Stimulated activated CD8-positive, alpha-beta memory T cell treated with anti-CD3 and anti-CD28 coated beads, Interleukin-15, amount 100 ng/mL, for 48 hours (primary cell): ENCODE measurements around the gene SEC24D.

Source experiments
- DNase-seq, 2 donors: peaks; one replicate each; pipeline ENCODE4 v3.0.0-alpha.2; 2020; ENCODE audit warnings: low read depth in 2 of 2

The SEC24D gene

DNA sequence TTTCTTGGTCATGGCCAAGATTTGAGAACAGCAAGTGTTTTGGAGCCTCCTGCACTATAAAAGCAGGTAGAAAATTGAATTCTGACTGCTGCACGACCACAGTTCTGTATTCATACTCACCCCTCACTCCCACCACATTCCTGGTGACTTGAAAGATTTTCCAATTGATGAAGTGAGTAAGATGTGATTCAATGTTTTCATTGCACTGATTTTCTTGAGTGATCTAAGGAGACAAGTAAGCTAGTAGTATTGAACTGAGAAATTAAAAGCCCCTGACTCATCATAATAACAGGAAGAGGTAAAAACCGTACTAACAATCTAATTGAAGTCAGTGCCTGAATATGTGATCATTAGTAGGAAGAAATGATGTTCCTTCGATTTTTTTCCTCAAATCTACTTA lies 6.1 kb upstream of the SEC24D start:
- no peak for DNase-seq

DNA sequence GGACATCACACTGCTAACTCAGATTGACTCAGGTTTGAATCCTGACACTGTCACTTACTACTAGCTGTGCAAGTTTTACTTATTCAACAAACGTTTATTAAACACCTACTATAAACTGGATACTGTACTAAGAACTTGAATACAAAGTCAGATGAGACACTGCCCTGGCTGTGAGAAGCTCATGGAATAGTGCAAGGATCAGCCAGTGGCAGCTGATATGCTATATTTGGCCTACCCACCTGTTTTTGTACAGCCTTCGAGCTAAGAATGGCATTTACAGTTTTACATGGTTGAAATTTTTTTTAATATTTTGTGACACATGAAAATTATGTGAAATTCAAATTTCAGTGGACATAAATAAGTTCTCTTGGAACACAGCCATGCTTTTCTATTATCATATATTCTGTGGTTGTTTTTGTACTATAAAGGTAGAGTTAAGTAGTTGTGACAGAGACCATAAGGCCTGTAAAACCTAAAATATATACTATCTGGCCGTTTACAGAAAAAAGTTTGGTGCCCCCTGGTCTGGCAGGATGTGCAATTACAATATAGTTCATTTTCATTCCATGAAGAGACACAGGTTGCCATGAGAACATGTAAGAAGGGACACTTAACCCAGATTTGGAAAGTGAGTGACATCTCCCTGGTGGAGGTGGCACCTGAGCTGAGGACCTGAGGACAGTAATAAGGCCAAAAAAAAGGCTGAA lies 3.4 kb upstream of the SEC24D start:
- DNase-seq: no peak

DNA sequence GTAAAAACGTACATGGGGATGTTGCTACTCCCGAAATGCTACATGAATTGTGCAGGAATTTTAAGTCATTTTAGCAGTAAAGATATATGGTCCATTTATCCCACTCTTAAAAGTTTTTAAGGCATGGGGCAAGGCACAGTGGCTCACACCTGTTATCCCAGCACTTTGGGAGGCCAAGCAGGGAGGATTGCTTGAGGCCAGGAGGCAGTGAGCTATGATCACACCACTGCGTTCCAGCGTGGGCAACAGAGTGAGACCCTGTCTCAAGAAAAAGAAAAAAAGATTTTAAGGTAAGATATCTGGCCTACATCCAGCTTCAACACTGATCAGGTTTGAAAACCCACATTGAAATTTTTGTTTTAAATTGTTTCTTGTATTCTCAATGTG lies 1.2 kb upstream of the SEC24D start:
- DNase-seq: no peak

DNA sequence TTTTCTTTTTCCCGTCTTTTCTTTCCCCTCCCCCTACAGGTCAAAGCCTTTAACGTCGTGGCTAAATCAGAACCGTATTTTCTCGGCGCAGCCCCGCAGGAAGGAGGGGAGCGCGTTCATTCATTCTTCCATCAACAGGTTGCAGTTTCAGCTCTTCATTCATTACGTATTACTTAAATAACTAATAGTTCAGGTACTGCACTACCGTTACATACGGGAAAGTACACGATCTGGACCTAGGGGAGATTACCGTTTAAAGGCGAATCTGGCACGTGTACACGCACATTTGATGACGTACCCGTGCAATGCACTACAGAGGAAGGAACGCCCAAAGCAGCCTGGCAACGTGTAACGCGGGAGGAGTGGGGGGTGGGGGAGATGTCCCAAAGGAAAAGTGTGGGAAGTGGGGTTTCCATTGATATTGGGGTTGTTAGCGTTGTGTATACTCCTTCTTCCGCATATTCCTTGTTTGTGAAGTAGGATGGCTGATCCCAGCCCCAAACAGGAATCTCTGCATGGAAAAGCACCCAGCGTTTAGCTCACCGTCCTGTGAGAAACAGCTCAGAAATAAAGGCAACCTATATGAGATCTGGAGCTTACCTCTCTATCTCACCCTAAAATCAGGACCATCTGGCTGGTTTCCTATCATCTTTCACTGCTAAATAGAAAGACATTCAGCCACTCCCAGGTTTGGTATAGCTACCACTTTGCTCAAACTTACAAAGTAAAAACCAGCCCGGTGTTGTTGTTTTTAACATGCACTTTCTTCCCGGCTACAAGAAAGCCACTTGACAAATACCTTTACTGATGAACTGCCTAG lies 585 bp upstream of the SEC24D start:
- DNase-seq: peak; percentile 7 to 25

DNA sequence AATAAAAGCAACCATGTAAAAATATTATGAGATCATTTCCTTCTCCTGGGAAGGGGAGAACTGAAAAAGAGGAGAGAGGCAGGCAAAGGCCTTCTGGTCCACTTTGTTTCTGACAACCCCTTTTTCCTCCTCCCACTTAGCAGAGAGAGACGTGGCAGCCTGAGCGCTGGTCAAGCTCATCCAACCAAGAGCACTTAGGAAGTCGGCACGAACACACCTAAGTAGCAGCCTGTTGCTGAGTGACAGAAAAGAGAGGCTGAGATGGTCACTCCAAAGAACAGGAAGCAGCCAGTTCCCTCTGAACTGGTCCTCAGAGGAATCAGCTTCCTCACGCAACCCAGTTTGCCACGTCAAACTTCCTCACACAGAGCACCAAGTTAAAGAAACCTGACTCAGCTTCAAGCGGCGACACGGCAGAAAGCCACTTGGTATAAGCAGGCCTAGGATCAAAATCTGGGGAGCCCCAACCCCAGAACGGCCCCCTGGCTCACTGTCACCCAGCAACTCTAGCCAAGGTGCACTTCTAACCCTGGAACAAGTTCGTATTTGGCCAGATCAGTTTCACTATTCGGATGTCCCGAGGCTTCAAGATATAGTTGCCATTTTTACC lies 861 bp downstream of the SEC24D start:
- DNase-seq: peak; percentile 19 to 30

DNA sequence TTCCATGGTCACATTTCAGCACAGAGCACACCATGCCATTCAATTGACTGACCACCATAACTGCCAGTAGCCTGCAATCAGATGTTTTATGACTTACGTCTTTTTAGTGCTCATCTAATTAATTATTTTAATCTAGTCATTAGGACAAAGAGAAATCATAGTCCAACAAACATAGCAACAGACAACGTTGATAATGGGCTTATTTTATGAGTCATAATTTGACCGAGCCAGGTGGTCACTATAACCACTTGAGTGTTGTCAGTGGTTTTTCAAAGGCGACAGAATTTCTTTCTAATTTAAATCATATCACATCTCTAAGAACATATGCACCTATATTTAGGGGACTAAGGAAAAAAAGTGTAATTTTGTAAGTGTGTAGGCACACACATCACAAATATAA lies 1.9 kb downstream of the SEC24D start:
- no peak for DNase-seq

DNA sequence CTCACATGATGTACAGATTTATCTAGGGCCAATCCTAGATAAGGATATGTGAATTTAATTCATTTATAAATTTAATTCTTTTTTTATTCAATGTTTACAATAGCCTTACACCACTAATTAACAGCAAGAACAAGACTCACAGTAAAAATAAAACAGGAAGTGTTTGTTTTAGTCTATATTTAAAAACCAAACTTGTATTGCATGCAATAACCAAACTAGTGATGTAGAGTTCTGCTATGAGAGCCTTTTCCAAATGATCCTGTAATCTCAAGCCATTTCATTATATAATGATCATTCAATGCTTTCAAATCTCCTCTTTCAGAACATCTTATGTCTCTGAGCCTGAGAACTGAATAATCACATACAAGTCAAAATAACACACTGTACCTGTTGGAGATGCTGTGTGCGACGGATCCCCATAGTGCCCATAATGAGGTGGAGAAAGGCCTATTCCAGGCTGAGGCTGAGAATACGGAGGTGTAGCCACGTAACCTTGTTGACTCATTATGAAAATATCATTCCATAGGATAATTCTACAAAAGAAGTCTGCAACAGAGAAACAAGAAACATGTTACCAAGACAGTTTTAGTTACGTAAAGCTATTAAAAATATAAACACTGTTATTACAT lies 2.6 kb downstream of the SEC24D start:
- DNase-seq: no peak

DNA sequence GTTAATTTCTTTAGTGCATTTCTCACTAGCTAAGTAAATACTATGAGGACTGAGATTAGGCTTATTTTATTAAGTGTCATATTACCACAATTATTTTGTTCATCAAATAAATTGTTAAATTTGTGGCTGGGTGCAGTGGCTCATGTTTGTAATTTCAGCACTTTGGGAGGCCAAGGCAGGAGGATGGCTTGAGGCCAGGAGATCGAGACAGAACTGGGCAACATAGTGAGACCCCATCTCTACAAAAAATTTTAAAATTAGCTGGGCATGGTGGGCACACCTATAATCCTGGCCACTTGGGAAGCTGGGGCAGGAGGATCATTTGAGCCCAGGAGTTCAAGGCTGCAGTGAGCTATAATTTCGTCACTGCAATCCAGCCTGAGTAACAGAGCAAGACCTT lies 6.8 kb downstream of the SEC24D start:
- DNase-seq: no peak

DNA sequence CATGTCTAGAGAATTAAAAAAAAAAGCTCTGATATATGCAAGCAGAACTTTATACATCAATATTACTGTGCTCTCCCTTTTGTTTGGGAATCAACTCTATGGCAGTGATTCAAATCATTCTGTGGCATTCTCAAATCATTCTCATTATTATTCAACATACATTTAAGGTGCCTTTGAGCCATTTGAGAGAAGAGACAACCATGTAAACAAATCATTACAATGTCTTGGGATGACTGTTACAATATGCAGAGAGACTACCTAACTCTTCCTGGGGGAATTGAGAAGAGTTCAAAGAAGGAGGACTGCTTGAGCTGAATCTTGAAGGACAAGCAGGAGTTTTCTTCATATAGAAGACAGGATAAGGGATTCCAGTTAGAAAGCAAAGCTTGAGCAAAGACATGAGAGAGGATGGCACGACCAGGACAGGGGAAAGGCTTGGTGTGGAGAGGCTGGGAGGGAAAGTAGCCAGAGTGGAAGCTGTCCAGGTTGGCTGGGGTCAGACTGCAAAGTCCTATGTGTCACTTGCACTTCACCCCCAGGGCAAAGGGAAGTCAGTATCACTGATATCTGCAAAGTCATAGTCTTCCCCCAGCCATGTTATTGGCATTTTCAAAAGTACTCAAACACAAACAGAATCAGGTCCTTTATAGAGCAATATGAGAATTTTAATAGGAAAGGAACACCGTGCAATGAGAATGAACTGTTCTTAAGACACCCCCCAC lies 9.0 kb downstream of the SEC24D start:
- DNase-seq: no peak

DNA sequence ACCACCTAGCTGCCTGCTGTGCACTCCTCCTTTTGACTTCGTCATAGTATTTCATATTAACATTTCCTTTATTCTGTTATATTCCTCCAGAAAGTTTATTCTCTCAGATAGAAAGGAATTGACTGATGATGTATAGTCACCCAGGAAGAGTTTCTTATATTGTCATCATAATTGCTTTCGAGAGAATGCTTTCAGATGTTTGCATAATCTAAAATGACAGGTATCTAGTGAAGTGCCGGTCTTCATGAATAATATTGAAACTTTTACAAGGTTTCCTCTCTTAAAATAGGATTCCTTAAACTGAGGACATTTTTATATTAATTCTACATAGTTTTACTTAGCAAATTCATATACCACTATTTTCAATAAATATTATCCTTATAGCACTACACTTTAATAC lies 10.1 kb downstream of the SEC24D start:
- DNase-seq: no peak

DNA sequence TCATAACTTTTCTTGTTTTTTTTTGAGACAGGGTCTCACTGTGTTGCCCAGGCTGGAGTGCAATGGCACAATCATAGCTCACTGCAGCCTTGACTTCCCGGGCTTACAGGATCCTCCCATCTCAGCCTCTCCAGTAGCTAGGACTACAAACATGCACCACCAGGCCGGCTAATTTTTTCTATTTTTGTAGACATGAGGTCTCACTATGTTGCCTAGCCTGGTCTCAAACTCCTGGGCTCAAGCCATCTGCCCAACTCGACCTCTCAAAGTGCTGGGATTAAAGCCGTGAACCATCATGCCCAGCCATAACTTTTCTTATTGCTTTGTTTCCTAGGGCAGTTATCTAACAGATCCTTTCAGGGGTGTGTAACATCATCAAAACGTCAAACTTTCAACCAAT lies 11.8 kb downstream of the SEC24D start:
- DNase-seq: no peak

DNA sequence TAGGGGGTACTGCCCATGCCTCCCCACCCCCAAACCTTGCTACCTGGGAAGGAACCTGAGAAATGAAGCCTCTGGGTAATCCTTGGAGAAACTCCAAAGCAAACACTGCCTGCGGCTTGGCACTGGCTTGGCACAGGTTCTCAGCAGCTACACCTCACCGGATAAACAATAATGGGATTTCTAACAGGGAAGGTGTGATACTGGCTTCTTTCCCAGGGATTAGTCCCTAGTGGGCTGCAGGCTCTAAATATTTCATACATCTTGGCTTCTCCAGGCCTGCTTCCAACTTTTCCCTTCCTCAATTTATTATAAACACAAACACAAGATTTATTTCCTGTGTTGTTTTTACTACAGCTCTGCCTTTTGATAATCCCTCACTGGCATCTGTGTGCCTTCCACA lies 12.5 kb downstream of the SEC24D start:
- no peak for DNase-seq

DNA sequence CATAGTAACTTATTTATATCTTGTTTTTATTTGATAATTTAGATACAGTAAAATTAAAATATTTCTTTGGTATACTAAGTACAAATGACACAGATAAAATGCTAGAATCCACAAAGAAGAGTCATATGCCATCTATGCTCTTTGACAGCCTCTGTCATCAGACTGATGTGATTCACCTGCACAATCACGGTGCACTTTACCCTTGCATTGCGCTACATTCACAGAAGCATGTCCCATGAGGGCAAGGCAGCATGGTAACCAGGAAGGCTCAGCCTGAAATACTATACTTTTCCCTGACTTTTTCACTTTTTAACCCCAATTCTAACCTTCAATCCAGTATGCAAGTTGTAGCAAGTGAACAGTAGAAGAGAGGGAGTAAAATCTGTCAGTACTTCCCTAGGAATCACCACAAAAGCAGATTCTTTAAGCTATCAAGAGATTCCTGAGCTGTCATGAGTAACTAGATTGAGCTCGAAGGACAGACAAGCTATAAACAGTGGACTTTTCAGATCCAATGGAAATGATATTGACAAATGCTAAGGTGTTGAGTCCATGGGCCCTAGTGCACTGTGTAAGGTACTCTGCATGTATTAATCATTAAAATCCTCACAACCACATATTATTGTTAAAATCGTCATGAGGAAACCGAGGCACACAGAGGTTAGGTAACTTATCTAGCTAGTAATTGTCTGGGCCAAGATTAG lies 14.2 kb downstream of the SEC24D start:
- no peak for DNase-seq

DNA sequence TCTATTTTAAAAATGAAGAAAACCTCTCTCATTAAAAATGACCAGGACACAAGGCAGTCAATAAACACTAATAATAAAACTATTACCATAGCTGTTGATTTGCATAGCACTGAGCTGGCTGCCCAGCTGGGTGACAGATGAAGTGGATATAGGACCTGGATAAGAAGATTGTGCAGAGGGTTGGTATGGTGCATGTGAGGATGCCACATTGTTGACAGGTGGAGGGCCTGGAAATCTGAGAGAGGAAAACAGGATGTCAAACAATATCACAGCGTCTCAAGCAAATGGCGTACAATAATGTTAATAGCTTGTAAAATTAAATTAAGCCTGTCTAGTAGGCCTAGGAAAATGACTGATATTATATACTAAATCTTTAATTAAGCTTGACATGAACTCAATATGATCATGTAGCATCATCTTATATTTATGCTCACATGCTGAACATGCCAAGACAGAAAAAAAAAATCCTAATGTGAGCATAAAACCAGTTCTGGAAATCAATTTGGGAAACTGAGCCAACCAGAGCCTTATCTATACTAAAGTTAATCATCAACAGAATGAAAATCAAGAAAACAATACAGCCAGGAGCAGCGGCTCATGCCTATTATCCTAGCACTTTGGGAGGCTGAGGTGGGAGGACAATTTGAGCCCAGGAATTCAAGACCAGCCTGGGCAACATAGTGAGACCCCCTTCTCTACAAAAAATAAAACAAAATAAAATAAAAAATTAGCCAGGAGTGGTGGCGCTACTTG lies 18.6 kb downstream of the SEC24D start:
- DNase-seq: no peak

DNA sequence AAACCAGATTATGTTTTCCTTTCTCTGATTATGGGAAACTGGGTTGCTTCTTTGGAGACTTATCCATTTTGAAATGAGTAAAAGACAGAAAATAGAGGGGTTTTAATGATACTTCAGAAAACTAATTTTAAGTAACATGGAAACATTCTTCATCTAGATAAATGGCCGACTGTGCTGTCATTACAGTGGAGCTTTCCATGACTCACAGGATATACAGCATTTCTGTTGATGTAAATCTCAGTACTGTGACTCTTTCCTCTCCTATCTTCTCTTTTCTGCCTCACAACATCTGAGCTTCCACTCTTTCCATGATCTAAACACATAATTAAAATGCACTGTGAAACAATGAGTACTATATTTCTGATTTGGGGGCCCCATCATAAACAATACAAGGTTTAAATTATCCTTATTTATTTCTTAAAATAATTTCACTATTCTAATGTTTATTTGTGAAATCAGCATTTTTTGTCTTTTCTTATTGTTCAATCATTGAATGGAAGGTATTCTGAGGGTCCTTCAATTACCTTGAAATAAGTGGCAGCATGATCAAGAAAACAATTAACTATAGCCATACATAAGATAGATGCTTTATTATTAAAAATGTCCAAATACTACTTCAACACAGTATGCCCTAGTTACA lies 19.3 kb downstream of the SEC24D start:
- DNase-seq: no peak

DNA sequence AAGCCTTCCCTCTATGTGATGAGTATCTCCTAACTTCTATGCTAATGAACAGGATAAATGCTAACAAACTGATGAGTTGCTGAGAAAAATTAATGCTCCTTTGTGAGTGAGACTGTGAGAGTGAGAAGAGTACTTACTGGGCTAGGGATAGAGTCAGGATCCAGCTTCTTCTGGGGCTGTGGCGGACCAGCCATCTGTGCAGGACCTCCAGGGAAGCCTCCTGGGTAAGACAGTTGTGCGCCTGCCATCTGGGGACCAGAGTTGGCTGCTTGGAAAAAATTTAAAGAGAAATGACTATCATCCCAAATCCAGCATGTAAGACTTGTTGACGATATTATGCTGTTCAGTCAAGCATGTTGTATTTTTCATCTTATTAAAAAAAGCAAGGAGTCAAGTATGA lies 21.0 kb downstream of the SEC24D start:
- no peak for DNase-seq

DNA sequence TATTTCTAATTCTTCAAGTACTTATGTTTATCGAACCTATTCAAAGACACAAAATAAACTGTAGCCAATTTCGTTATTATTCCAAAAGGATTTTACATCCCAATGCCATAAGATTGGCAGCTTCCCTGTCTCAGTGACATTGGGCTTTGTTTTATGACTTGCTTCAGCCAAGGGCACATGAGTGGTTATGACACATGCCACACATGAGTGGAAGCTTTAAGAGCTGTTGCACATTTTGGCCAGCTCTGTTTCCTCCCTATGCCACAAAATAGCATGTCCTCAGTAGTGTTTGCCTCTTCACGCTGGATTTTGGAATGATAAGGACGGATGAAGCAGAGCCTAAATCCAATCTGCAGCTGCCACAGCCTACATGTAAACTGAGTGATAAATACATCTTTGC lies 21.9 kb downstream of the SEC24D start:
- DNase-seq: no peak

DNA sequence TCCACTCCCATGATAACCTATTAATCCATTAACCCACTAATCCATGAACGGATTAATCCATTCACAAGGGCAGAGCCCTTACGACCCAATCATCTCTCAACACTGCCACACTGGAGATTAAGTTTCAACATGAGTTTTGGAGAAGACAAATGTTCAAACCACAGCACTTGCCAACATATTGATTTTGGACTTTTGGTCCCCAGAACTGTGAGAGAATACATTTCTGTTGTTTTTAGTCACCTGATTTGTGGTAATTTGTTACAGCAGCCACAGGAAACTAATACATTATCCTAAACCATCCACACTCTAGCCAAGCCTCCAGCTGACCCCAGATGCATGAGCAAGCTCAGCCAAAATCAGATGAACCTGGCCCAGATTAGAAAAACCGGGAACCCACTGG lies 22.4 kb downstream of the SEC24D start:
- DNase-seq: no peak

DNA sequence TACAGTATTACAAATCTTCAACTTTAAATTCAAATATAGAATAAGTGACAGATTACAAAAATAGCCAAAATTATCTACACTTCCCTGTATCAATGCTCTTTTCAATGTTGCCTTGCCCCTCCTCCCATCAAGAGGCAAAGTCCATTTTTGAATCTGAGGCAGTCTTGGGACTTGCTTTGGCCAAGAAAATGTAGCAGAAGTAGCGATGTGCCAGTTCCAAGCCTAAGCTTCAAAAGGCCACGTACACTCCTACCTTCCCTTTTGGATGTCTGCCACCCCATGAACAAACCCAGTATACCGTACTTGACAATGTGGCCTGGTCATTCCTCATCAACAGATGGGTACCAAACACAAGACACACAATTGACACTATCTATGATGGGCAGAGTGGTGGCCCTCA lies 24.1 kb downstream of the SEC24D start:
- no peak for DNase-seq
